ENCODE data around the gene SNX18. TPM values are rescaled to one million over a fixed set of nuclear protein-coding genes. Genes with fewer than 3 reads are reported as not detected.

The SNX18 gene
- total RNA-seq, 1 donor from 2014 or later, result 22.3 TPM

DNA sequence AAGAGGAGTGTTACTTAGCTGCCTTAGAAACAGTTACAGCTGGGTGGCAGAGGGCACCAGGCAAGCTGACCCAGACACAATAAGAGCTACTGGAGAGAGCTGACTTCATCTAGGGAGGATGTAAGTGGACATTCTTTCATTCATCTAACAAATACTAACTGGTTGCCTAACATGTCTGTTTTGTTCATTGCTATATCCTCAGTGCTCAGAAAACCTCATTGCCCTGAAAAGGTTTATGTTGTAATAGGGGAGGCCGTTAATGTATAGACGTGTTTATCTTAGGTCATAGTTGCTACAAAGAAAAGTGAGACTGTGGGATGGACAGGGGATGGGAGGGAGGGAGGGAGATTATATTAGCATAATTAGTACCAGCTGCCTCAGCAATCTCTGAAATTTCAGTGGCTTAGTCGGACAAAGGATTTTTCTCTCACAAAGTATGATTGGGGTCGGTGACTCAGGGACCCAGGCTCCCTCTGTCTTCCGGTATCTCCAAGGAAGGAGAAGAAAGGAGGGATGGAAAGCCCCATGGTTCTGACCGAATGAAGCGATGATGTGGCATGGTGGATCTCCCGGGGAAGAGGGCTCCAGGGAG lies 2.6 kb upstream of the SNX18 start:
- Mint-ChIP-seq H3K4me1 (ENCODE audit: unreplicated experiment) (peaks cover 11% of the 10 kb centered on the region), H3K27ac (ENCODE audit: unreplicated experiment) (no peak overlapping the region), H3K9me3 (ENCODE audit: unreplicated experiment) (no peaks in the 10 kb centered on the region), H3K4me3 (ENCODE audit: unreplicated experiment) (no peak overlapping the region), H3K27me3 (ENCODE audit: unreplicated experiment) (peaks cover 2% of the 10 kb centered on the region), H3K36me3 (ENCODE audit: low read depth, unreplicated experiment) (peaks cover 5% of the 10 kb centered on the region)
- TF ChIP-seq CTCF (IDR thresholded peaks at IDR 0.05; ENCODE audit: unreplicated experiment), result no peak
- DNase-seq (ENCODE audit: low spot score), result no peak

GRCh38 chr5:54515634-54516033 lies 1.9 kb upstream of the SNX18 start:
- Mint-ChIP-seq H3K27ac (ENCODE audit: unreplicated experiment) (no peak overlapping the region), H3K27me3 (ENCODE audit: unreplicated experiment) (peaks cover 2% of the 10 kb centered on the region), H3K9me3 (ENCODE audit: unreplicated experiment) (no peaks in the 10 kb centered on the region), H3K4me1 (ENCODE audit: unreplicated experiment) (peaks cover 17% of the 10 kb centered on the region), H3K36me3 (ENCODE audit: low read depth, unreplicated experiment) (peaks cover 5% of the 10 kb centered on the region), H3K4me3 (ENCODE audit: unreplicated experiment) (no peak overlapping the region)
- TF ChIP-seq CTCF (IDR thresholded peaks at IDR 0.05; ENCODE audit: unreplicated experiment), result no peak
- no peak for DNase-seq (ENCODE audit: low spot score)

GRCh38 chr5:54516051-54516655 lies 1.4 kb upstream of the SNX18 start:
- no peak for TF ChIP-seq CTCF (IDR thresholded peaks at IDR 0.05; ENCODE audit: unreplicated experiment)
- no peak for DNase-seq (ENCODE audit: low spot score)
- Mint-ChIP-seq H3K36me3 (ENCODE audit: low read depth, unreplicated experiment) (peaks cover 5% of the 10 kb centered on the region), H3K4me3 (ENCODE audit: unreplicated experiment) (no peak overlapping the region), H3K4me1 (ENCODE audit: unreplicated experiment) (peaks cover 21% of the 10 kb centered on the region), H3K27me3 (ENCODE audit: unreplicated experiment) (peaks cover 2% of the 10 kb centered on the region), H3K27ac (ENCODE audit: unreplicated experiment) (no peak overlapping the region), H3K9me3 (ENCODE audit: unreplicated experiment) (no peaks in the 10 kb centered on the region)

GRCh38 chr5:54517174-54517511 lies 416 bp upstream of the SNX18 start:
- Mint-ChIP-seq H3K4me3 (ENCODE audit: unreplicated experiment) (peak overlapping the region; percentile 80), H3K36me3 (ENCODE audit: low read depth, unreplicated experiment) (peaks cover 5% of the 10 kb centered on the region), H3K4me1 (ENCODE audit: unreplicated experiment) (peaks cover 24% of the 10 kb centered on the region), H3K27ac (ENCODE audit: unreplicated experiment) (no peak overlapping the region), H3K27me3 (ENCODE audit: unreplicated experiment) (peaks cover 2% of the 10 kb centered on the region), H3K9me3 (ENCODE audit: unreplicated experiment) (no peaks in the 10 kb centered on the region)
- no peak for DNase-seq (ENCODE audit: low spot score)
- TF ChIP-seq CTCF (IDR thresholded peaks at IDR 0.05; ENCODE audit: unreplicated experiment), result no peak

- TF ChIP-seq CTCF (IDR thresholded peaks at IDR 0.05; ENCODE audit: unreplicated experiment), result no peak
- DNase-seq (ENCODE audit: low spot score), result peak; percentile 57
- peaks cover 5% of the 10 kb centered on the region for H3K36me3 Mint-ChIP-seq (ENCODE audit: low read depth, unreplicated experiment)
- H3K27ac Mint-ChIP-seq (ENCODE audit: unreplicated experiment), result no peak overlapping the region
- peaks cover 24% of the 10 kb centered on the region for H3K4me1 Mint-ChIP-seq (ENCODE audit: unreplicated experiment)
- no peaks in the 10 kb centered on the region for H3K9me3 Mint-ChIP-seq (ENCODE audit: unreplicated experiment)
- H3K4me3 Mint-ChIP-seq (ENCODE audit: unreplicated experiment), result peak overlapping the region; percentile 89
- H3K27me3 Mint-ChIP-seq (ENCODE audit: unreplicated experiment), result peaks cover 2% of the 10 kb centered on the region
Observed at GRCh38 chr5:54518146-54518817, 723 bp downstream of the SNX18 start.
